Gastroesophageal sphincter (tissue), 4 donors: ENCODE results near the gene IL3RA. TPM values are rescaled to one million over a fixed set of nuclear protein-coding genes. Genes with fewer than 3 reads are reported as not detected.

ENCODE experiments used
- ATAC-seq: fragments of 150-250 bp; one replicate; pipeline ENCODE4 v1.9.1; 2016; ENCODE audit warnings: mild to moderate bottlenecking, moderate library complexity
- H3K27ac ChIP-seq, 4 donors: fragments of 200-600 bp; sonication (generic) in 3 of 4; 1 replicate in 3 of 4; 2 replicates in 1 of 4; pipeline ENCODE4 v1.5.1; 2016 to 2019
- H3K27me3 ChIP-seq: fragments of 200-600 bp; sonication (generic); one replicate; pipeline ENCODE4 v1.5.1; 2019
- H3K36me3 ChIP-seq, 2 donors: fragments of 200-600 bp; sonication (generic); one replicate each; pipeline ENCODE4 v1.5.1; 2019; ENCODE audit warnings: control low read depth in 1 of 2
- H3K4me1 ChIP-seq, 3 donors: fragments of 200-600 bp; sonication (generic); 1 replicate in 2 of 3; 2 replicates in 1 of 3; pipeline ENCODE4 v1.5.1; 2016 to 2019; ENCODE audit warnings: control low read depth in 2 of 3
- H3K4me3 ChIP-seq, 2 donors: fragments of 200-600 bp; sonication (generic); one replicate each; pipeline ENCODE4 v1.5.1; 2019; ENCODE audit warnings: mild to moderate bottlenecking in 1 of 2, moderate library complexity in 1 of 2
- H3K9me3 ChIP-seq, 3 donors: fragments of 200-600 bp; sonication (generic); one replicate each; pipeline ENCODE4 v1.5.1; 2017 to 2019; ENCODE audit warnings: control low read depth in 2 of 3
- EP300 ChIP-seq: sonication (generic); formaldehyde crosslinking; IDR thresholded peaks from one replicate; pipeline ENCODE4 v1.6.1; 2017; ENCODE audit warnings: antibody characterized with exemption, mild to moderate bottlenecking
- POLR2A ChIP-seq, 2 donors: fragments of 450-650 bp; IDR thresholded peaks; one replicate each; pipeline ENCODE4 v1.6.1; 2017; ENCODE audit warnings: antibody characterized with exemption in 2 of 2, mild to moderate bottlenecking in 2 of 2, moderate library complexity in 1 of 2
- POLR2AphosphoS5 ChIP-seq: sonication (generic); formaldehyde crosslinking; IDR thresholded peaks from one replicate; pipeline ENCODE4 v1.6.1; 2017; ENCODE audit warnings: antibody characterized with exemption
- WGBS, 2 donors: methylation state at CpG; one replicate each; pipeline ENCODE4 v1.1.5; 2018; ENCODE audit warnings: low coverage in 1 of 2; 5-methylcytosine and 5-hydroxymethylcytosine counted together
- total RNA-seq, 4 donors: library from RNA; depleted of rRNA; stranded (reverse); fragments of >200 nt; gene quantifications; one replicate each; pipeline ENCODE4 v1.1.0, GENCODE V29; 2016
- TF ChIP-seq, protein P1 (sequence below), 4 experiments: fragments of 200-600 bp in 2 of 4; fragments of 450-650 bp in 2 of 4; sonication (generic) in 1 of 4; IDR thresholded peaks; one replicate each; pipeline ENCODE4 v1.5.1; 2017 to 2019; ENCODE audit warnings: antibody characterized with exemption in 4 of 4, mild to moderate bottlenecking in 2 of 4, moderate library complexity in 2 of 4

IL3RA gene
- total RNA-seq, 4 donors from 2014 or later, result 3.6 to 10.2 (median 6.7) TPM

- H3K4me1 ChIP-seq, result no peaks in the 10 kb centered on the region
- no peak for ATAC-seq
- no peak overlapping the region for H3K4me3 ChIP-seq
- no peak overlapping the region for H3K27ac ChIP-seq
- TF ChIP-seq EP300 (no peak), POLR2A (IDR thresholded peaks at IDR 0.05) (no peak), POLR2AphosphoS5 (no peak)
- TF ChIP-seq, protein P1, sequence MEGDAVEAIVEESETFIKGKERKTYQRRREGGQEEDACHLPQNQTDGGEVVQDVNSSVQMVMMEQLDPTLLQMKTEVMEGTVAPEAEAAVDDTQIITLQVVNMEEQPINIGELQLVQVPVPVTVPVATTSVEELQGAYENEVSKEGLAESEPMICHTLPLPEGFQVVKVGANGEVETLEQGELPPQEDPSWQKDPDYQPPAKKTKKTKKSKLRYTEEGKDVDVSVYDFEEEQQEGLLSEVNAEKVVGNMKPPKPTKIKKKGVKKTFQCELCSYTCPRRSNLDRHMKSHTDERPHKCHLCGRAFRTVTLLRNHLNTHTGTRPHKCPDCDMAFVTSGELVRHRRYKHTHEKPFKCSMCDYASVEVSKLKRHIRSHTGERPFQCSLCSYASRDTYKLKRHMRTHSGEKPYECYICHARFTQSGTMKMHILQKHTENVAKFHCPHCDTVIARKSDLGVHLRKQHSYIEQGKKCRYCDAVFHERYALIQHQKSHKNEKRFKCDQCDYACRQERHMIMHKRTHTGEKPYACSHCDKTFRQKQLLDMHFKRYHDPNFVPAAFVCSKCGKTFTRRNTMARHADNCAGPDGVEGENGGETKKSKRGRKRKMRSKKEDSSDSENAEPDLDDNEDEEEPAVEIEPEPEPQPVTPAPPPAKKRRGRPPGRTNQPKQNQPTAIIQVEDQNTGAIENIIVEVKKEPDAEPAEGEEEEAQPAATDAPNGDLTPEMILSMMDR (IDR thresholded peaks at IDR 0.05), result no peak
- WGBS, 2 donors, result 85 to 96% methylated on average over 4 to 5 of the region's 29 CpGs
- peaks cover 0 to 28% (median 0%) of the 10 kb centered on the region in 3 donors for H3K9me3 ChIP-seq
- peaks cover 0 to 88% of the 10 kb centered on the region in 2 donors for H3K36me3 ChIP-seq
- H3K27me3 ChIP-seq, result no peaks in the 10 kb centered on the region
Measured at GRCh38 chrX:1418901-1419544, 82.4 kb downstream of the IL3RA start.

GRCh38 chrX:1419545-1420355 is 83.2 kb downstream of the IL3RA start:
- H3K27me3 ChIP-seq, result no peaks in the 10 kb centered on the region
- H3K36me3 ChIP-seq, result peaks cover 0 to 81% of the 10 kb centered on the region in 2 donors
- no peaks in the 10 kb centered on the region for H3K4me1 ChIP-seq
- no peak for TF ChIP-seq EP300
- TF ChIP-seq, protein P1 (IDR thresholded peaks at IDR 0.05), result no peak
- no peak for TF ChIP-seq POLR2A (IDR thresholded peaks at IDR 0.05)
- TF ChIP-seq POLR2AphosphoS5, result no peak
- 79 to 92% methylated on average over 7 to 16 of the region's 19 CpGs for whole genome bisulfite sequencing, 2 donors
- ATAC-seq, result no peak
- no peak overlapping the region for H3K4me3 ChIP-seq
- H3K27ac ChIP-seq, result no peak overlapping the region
- peaks cover 0 to 28% (median 0%) of the 10 kb centered on the region in 3 donors for H3K9me3 ChIP-seq

- WGBS, 2 donors, result 60 to 71% methylated on average over 1 of the region's 14 CpGs
- ATAC-seq, result no peak
Measured at GRCh38 chrX:1420371-1420770, 83.8 kb downstream of the IL3RA start.

GRCh38 chrX:1421433-1422134 is 85.0 kb downstream of the IL3RA start:
- TF ChIP-seq POLR2A (IDR thresholded peaks at IDR 0.05) (no peak), EP300 (no peak), POLR2AphosphoS5 (no peak)
- TF ChIP-seq, protein P1 (IDR thresholded peaks at IDR 0.05), result no peak
- H3K4me1 ChIP-seq, result no peaks in the 10 kb centered on the region
- H3K27ac ChIP-seq, result no peak overlapping the region
- H3K36me3 ChIP-seq, result peaks cover 0 to 89% of the 10 kb centered on the region in 2 donors
- no peaks in the 10 kb centered on the region for H3K27me3 ChIP-seq
- no peak for ATAC-seq
- H3K9me3 ChIP-seq, result peaks cover 0 to 28% (median 0%) of the 10 kb centered on the region in 3 donors
- 96 to 97% methylated on average over 10 to 18 of the region's 19 CpGs for WGBS, 2 donors
- no peak overlapping the region for H3K4me3 ChIP-seq

More at GRCh38 chrX:1420371-1420770, 83.8 kb downstream of the IL3RA start:
- peaks cover 0 to 28% (median 0%) of the 10 kb centered on the region in 3 donors for H3K9me3 ChIP-seq
- TF ChIP-seq EP300, result no peak
- no peak for TF ChIP-seq POLR2A (IDR thresholded peaks at IDR 0.05)
- TF ChIP-seq, protein P1 (IDR thresholded peaks at IDR 0.05), result no peak
- no peak for TF ChIP-seq POLR2AphosphoS5
- no peak overlapping the region for H3K27ac ChIP-seq
- no peaks in the 10 kb centered on the region for H3K27me3 ChIP-seq
- H3K4me3 ChIP-seq, result no peak overlapping the region
- H3K4me1 ChIP-seq, result no peaks in the 10 kb centered on the region
- H3K36me3 ChIP-seq, result peaks cover 0 to 86% of the 10 kb centered on the region in 2 donors
